Epithelial cell of prostate (primary cell): ENCODE data around the gene ZFAND3.

ENCODE experiments used
- DNase-seq: peaks from one replicate; pipeline ENCODE4 v3.0.0-alpha.2; 2011; ENCODE audit warnings: low read depth, low spot score
- H3K27ac ChIP-seq: fragments of 450-650 bp; 2 replicates; pipeline ENCODE4 v1.5.1; 2017; ENCODE audit warnings: mild to moderate bottlenecking

Gene ZFAND3

GRCh38 chr6:38063973-38064372, 244.4 kb downstream of the ZFAND3 start:
- no peak overlapping the region for H3K27ac ChIP-seq
- no peak for DNase-seq

DNA sequence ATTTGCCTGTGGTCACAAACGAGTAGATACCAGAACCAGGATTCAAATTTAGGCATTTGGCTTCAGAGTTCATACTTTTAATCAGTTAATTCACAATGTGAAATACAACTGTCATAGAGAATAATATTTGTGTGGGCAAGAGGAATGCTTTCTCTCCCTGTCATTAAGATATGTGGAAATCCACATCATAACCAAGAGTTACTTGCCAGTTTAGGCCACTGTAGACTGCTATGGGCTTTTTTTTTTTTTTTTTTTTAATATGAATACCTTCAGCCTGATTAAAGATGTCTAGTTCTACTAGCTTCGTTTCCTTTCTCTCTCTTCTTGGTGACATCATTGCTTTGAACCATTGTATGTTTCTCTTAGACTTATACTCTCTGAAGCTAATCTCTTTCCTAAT, 244.9 kb downstream of the ZFAND3 start:
- no peak for DNase-seq
- H3K27ac ChIP-seq = no peak overlapping the region

GRCh38 chr6:38065734-38066305, 246.3 kb downstream of the ZFAND3 start:
- no peak for DNase-seq
- no peak overlapping the region for H3K27ac ChIP-seq

- no peak overlapping the region for H3K27ac ChIP-seq
- no peak for DNase-seq
Measured at GRCh38 chr6:38067263-38067980, 247.9 kb downstream of the ZFAND3 start.

DNA sequence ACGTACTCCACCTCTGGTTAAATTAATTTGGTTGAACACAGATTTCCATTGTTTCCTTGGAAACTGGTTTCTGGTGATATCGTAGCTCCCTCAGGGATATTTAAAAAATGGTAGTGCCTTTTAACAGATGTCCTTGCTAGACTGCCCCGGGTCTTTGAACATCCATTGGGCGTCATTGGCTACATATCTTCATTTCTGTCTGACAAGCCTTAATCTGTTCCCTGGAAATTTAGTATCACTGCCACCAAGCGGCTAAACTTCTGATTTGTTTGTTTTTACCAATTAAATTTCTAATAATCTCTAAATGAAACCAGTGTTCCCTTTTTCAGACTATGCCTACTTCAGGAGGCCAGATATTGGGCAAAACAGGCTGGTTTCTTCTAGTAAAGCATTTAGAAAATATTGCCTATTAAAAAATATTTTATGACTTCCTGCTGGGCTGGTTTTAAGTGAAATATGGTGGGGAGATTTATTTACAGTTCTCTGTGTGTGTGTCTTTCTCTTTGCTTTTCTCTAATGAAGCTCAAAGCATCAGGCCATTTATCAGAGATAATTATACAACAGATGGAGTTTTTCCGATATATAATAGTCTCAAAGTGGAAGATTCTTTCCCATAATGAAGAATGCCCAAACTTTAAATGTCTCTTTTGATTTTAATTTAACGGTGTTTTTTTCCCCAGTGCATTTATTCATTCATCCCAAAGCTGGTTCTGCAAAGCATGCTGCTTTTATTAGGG, 249.5 kb downstream of the ZFAND3 start:
- no peak overlapping the region for H3K27ac ChIP-seq
- no peak for DNase-seq

GRCh38 chr6:38077488-38078030, 258.0 kb downstream of the ZFAND3 start:
- H3K27ac ChIP-seq = no peak overlapping the region
- DNase-seq = no peak

DNA sequence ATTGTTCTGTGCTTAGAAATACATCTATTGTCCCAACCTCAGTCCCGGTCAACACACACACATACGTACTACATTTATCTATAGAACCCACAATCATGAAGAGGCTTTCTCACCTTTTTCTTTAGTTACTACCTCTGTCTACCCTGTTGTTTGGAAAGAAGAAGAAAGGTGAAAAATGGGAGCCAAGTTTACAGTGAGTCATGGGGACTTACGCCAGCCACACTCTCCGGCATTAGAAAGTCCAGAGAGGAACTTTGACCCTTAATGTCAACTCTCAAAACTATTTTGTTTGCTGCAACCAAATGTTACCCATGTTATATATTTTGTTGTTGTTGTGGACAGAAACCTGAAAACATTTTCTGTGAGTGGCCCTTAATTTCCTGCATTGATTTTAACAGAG, 259.1 kb downstream of the ZFAND3 start:
- H3K27ac ChIP-seq = no peak overlapping the region
- DNase-seq = no peak

GRCh38 chr6:38079107-38079506, 259.6 kb downstream of the ZFAND3 start:
- H3K27ac ChIP-seq = no peak overlapping the region
- no peak for DNase-seq

GRCh38 chr6:38079537-38079936, 260.0 kb downstream of the ZFAND3 start:
- no peak for DNase-seq
- H3K27ac ChIP-seq = no peak overlapping the region

- H3K27ac ChIP-seq = peak overlapping the region; percentile 46
- no peak for DNase-seq
Measured at GRCh38 chr6:38080360-38080759, 260.8 kb downstream of the ZFAND3 start.

GRCh38 chr6:38080889-38081288, 261.4 kb downstream of the ZFAND3 start:
- H3K27ac ChIP-seq = peak overlapping the region; percentile 46
- peak; percentile 74 for DNase-seq

DNA sequence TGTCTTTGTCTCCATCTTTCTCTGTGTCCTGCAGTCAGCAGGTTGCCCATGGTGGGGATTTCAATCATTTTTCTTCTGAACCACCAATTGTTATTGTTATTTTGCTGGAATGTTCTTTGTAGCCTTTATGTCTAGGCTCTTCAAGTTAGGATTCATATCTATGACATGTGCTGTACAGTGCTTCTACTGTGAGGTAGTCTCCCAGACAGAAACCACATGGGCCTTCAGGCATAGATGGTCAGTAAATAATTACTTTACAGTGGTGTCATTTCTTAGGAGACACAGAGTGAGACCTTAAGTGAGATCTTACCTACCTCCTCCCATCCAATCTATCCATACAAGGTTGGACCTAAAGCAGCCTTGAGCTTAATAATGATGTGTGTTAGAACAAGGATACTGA, 265.5 kb downstream of the ZFAND3 start:
- H3K27ac ChIP-seq = no peak overlapping the region
- no peak for DNase-seq

GRCh38 chr6:38086346-38086745, 266.8 kb downstream of the ZFAND3 start:
- no peak overlapping the region for H3K27ac ChIP-seq
- DNase-seq = no peak

DNA sequence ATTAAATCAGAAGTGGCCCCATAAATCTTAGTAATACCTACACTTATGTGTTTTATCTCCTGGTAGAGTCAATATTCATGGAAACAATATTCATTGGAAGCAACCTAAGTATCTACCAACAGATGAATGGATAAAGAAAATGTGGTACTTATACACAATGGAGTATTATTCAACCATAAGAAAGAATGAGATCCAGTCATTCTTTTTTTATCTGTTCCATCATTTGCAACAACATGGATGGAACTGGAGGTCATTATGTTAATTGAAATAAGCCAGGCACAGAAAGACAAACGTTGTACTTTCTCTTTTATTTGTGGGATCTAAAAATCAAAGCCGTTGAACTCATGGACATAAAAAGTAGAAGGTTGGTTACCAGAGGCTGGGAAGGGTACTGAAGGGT, 268.5 kb downstream of the ZFAND3 start:
- DNase-seq = no peak
- no peak overlapping the region for H3K27ac ChIP-seq

GRCh38 chr6:38088829-38089228, 269.3 kb downstream of the ZFAND3 start:
- no peak for DNase-seq
- no peak overlapping the region for H3K27ac ChIP-seq

- H3K27ac ChIP-seq = no peak overlapping the region
- no peak for DNase-seq
Measured at GRCh38 chr6:38091613-38092012, 272.1 kb downstream of the ZFAND3 start.

GRCh38 chr6:38092465-38092864, 272.9 kb downstream of the ZFAND3 start:
- H3K27ac ChIP-seq = no peak overlapping the region

DNA sequence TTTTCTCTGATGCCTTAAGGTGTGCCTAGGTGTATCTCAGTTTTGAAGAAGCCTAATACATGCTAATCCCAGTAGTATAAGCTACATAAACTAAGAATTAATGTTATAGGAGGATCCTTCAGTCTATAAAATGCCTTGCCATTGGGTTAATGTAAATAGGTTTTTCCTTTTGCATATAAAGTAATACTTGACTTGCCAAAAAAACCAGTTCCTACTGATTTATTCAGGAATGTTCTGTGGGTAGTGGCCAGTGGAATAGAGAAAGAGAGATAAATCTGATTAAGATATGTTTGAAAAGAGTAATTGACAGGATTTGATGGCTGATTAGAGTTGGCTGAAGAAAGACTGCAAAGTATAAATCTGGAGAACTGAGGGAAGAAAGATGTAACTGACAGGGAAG, 273.4 kb downstream of the ZFAND3 start:
- no peak for DNase-seq

More at GRCh38 chr6:38092465-38092864, 272.9 kb downstream of the ZFAND3 start:
- no peak for DNase-seq

DNA sequence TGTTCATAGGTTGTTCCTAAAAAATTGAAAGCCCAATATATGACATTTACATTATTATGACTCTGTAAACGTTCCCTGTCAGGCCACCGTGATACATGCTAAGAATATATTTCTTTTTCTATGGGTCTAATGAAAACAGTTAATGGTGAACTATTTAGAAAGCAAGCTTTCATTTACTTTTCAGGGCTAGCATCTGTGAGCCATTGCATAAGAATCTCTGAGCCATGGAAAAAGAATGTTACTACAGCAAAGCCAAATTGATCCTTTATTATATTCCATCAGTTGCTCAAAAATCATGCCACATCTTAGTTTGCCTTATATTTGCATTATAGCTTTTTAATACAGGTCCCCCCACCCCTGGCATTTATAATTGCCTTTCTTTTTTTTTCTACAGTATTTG, 275.5 kb downstream of the ZFAND3 start:
- no peak overlapping the region for H3K27ac ChIP-seq
- DNase-seq = no peak

More for the DNA sequence above, 273.4 kb downstream of the ZFAND3 start:
- no peak overlapping the region for H3K27ac ChIP-seq

DNA sequence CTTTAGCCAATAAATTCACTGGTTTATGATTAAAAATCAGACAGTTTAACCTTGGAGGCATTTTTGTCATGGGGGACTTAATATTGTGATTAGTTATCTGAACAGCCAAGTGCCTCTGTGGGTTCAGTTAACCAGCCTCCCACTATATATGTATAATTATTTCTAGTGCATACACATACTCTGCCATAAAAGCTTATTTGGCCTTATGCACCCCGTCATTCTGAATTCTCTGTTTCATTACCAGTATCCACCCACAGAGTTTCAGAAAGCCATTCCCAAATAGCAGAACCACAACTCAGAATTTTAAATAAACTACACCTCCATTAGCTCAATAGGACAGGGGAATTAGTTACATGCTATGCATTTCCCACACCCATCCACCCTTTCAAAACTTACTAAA, 279.7 kb downstream of the ZFAND3 start:
- H3K27ac ChIP-seq = no peak overlapping the region

GRCh38 chr6:38100380-38100779, 280.9 kb downstream of the ZFAND3 start:
- no peak for DNase-seq
- H3K27ac ChIP-seq = no peak overlapping the region

More for the DNA sequence above, 279.7 kb downstream of the ZFAND3 start:
- no peak for DNase-seq
